HCT116 (cell line): ENCODE data around the gene RRAS2. TPM values are rescaled to one million over a fixed set of nuclear protein-coding genes. Genes with fewer than 3 reads are reported as not detected.

Source experiments
- ATAC-seq: fragments of 200-7000 bp; cut with Tn5 transposase; 2 replicates; pipeline ENCODE4 v1.9.1; 2020; ENCODE audit warnings: mild to moderate bottlenecking, moderate library complexity
- BruUV-seq: library from RNA; stranded (reverse); fragments of 400-500 nt; replicated peaks from 2 replicates; lab custom pipeline; 2021; lab: Mats Ljungman, UMichigan
- CTCF ChIA-PET: fragments of 300-600 bp; sonication (Branson Sonifier 250); formaldehyde crosslinking; loops from one replicate; lab custom pipeline; 2021; ENCODE audit warnings: antibody characterized with exemption; lab: Charles Lee
- POLR2A ChIA-PET: fragments of 300-600, 350-600 bp; sonication (Branson Sonifier 250); formaldehyde crosslinking; loops from one replicate; lab custom pipeline; 2021; ENCODE audit warnings: antibody characterized with exemption; lab: Charles Lee
- RAD21 ChIA-PET, 2 experiments: fragments of 300-600 bp; sonication (Branson Sonifier 250); formaldehyde crosslinking; loops; one replicate each; lab custom pipeline; 2023; ENCODE audit warnings: low total read pairs in 2 of 2; ENCODE audit not compliant: uncharacterized antibody in 2 of 2, unreplicated experiment in 2 of 2, low non-redundant PET in 1 of 2; lab: Charles Lee
- DNase-seq: peaks from one replicate; pipeline ENCODE4 v3.0.0-alpha.2; 2010; ENCODE audit warnings: low read depth, low spot score
- H2AFZ ChIP-seq: fragments of 200-600 bp; shearing (Covaris generic), sonication (generic); 2 replicates; pipeline ENCODE4 v1.6.1; 2017; ENCODE audit warnings: low read depth, mixed run types, mixed read lengths, antibody characterized with exemption, low read length; ENCODE audit not compliant: poor library complexity, severe bottlenecking
- H3K27ac ChIP-seq: 2 replicates; pipeline ENCODE4 v1.5.1; 2012; ENCODE audit warnings: low read depth, low read length
- H3K27me3 ChIP-seq: fragments of 200-600 bp; sonication (generic); 2 replicates; pipeline ENCODE4 v1.6.1; 2016; ENCODE audit warnings: mixed run types, low read length, mixed read lengths; ENCODE audit not compliant: insufficient read depth
- H3K36me3 ChIP-seq, 2 experiments: fragments of 200-500 bp in 1 of 2; fragments of 200-600 bp in 1 of 2; sonication (Bioruptor generic) in 1 of 2; sonication (generic) in 1 of 2; 2 replicates each; pipeline versions ENCODE4 v1.5.1 to v1.6.1; 2014 to 2016; ENCODE audit warnings: low read length in 2 of 2, inconsistent platforms in 1 of 2, mixed read lengths in 1 of 2, mixed run types in 1 of 2; ENCODE audit not compliant: insufficient read depth in 2 of 2, control insufficient read depth in 1 of 2
- H3K4me1 ChIP-seq, 2 experiments: fragments of 200-600 bp in 1 of 2; sonication (generic) in 1 of 2; 2 replicates each; pipeline versions ENCODE4 v1.5.1 to v1.6.1; 2012 to 2017; ENCODE audit warnings: low read length in 2 of 2, inconsistent platforms in 1 of 2, mild to moderate bottlenecking in 1 of 2, mixed read lengths in 1 of 2, mixed run types in 1 of 2, moderate library complexity in 1 of 2; ENCODE audit not compliant: insufficient read depth in 2 of 2, control insufficient read depth in 1 of 2
- H3K4me2 ChIP-seq: fragments of 200-600 bp; sonication (generic); 2 replicates; pipeline ENCODE4 v1.6.1; 2017; ENCODE audit warnings: mixed run types, low read length, mixed read lengths
- H3K4me3 ChIP-seq, 2 experiments: fragments of 200-600 bp in 1 of 2; sonication (generic) in 1 of 2; replicated peaks in 1 of 2; 2 replicates each; pipeline ENCODE4 v1.5.1; 2011 to 2016; ENCODE audit warnings: low read length in 2 of 2, control low read depth in 1 of 2, low read depth in 1 of 2, mild to moderate bottlenecking in 1 of 2, mixed read lengths in 1 of 2, mixed run types in 1 of 2
- H3K79me2 ChIP-seq: fragments of 200-600 bp; sonication (generic); 2 replicates; pipeline ENCODE4 v1.6.1; 2017; ENCODE audit warnings: mild to moderate bottlenecking, mixed run types, low read length, moderate library complexity, mixed read lengths; ENCODE audit not compliant: insufficient read depth
- H3K9ac ChIP-seq: fragments of 200-600 bp; sonication (generic); 2 replicates; pipeline ENCODE4 v1.6.1; 2016; ENCODE audit warnings: low read length, mixed read lengths
- H3K9me2 ChIP-seq: fragments of 200-600 bp; sonication (generic), shearing (Covaris generic); 2 replicates; pipeline ENCODE4 v1.6.1; 2017; ENCODE audit warnings: mixed run types, mild to moderate bottlenecking, moderate library complexity; ENCODE audit not compliant: insufficient read depth
- H3K9me3 ChIP-seq, 2 experiments: fragments of 200-500 bp in 1 of 2; fragments of 200-600 bp in 1 of 2; sonication (Bioruptor generic) in 1 of 2; sonication (generic) in 1 of 2; 2 replicates each; pipeline ENCODE4 v1.6.1; 2014 to 2017; ENCODE audit warnings: low read length in 2 of 2, mixed read lengths in 2 of 2, inconsistent platforms in 1 of 2, low read depth in 1 of 2, mild to moderate bottlenecking in 1 of 2, mixed run types in 1 of 2, moderate library complexity in 1 of 2; ENCODE audit not compliant: control insufficient read depth in 1 of 2, insufficient read depth in 1 of 2
- H4K20me1 ChIP-seq: fragments of 200-600 bp; sonication (generic), shearing (Covaris generic); 2 replicates; pipeline ENCODE4 v1.6.1; 2017; ENCODE audit warnings: mixed run types, mild to moderate bottlenecking, moderate library complexity; ENCODE audit not compliant: insufficient read depth
- EZH2 ChIP-seq: fragments of 200-600 bp; sonication (generic); IDR thresholded peaks from 2 replicates; pipeline ENCODE4 v1.6.1; 2017; ENCODE audit warnings: antibody characterized with exemption, mixed run types
- FOSL1 ChIP-seq: IDR thresholded peaks from 2 replicates; pipeline ENCODE4 v1.6.1; 2012; ENCODE audit warnings: low read depth
- POLR2A ChIP-seq: IDR thresholded peaks from 2 replicates; pipeline ENCODE4 v1.7.0; 2011; ENCODE audit warnings: borderline replicate concordance; ENCODE audit not compliant: insufficient read depth, insufficient read length; ENCODE audit errors: extremely low read depth
- REST ChIP-seq: IDR thresholded peaks from 2 replicates; pipeline ENCODE4 v1.6.1; 2012; ENCODE audit warnings: low read depth
- ZBTB33 ChIP-seq: IDR thresholded peaks from 2 replicates; pipeline ENCODE4 v1.6.1; 2011; ENCODE audit warnings: mild to moderate bottlenecking, low read length, moderate library complexity; ENCODE audit not compliant: insufficient replicate concordance; ENCODE audit errors: extremely low read depth
- intact Hi-C: fragments of 100-400 bp; cut with micrococcal nuclease; formaldehyde crosslinking; loops from 2 replicates; pipeline ENCODE4 v1.10.0; 2022
- total RNA-seq: library from RNA; stranded (reverse); gene quantifications from one replicate; pipeline ENCODE4 v1.2.1, GENCODE V29; 2021; ENCODE audit not compliant: unreplicated experiment

Gene RRAS2
- total RNA-seq, 1 experiment from 2014 or later: 54.5 TPM

- H3K9ac ChIP-seq: no peak overlapping the region
- H3K4me1 ChIP-seq: no peaks in the 10 kb centered on the region
- no peaks in the 10 kb centered on the region for H3K79me2 ChIP-seq
- no peak for DNase-seq
- no peak overlapping the region for H3K27ac ChIP-seq
- no peak overlapping the region for H3K4me2 ChIP-seq
- POLR2A ChIA-PET: no interaction called here
- CTCF ChIA-PET: no interaction called here
- TF ChIP-seq EZH2 (no peak), FOSL1 (no peak), REST (no peak), ZBTB33 (no peak), POLR2A (no peak)
- no peaks in the 10 kb centered on the region for H3K9me2 ChIP-seq
- ATAC-seq: no peak
- H4K20me1 ChIP-seq: no peaks in the 10 kb centered on the region
- H3K36me3 ChIP-seq: no peaks in the 10 kb centered on the region
- BruUV-seq: no TSS peak
- no peaks in the 10 kb centered on the region for H3K27me3 ChIP-seq
- no peaks in the 10 kb centered on the region for H3K9me3 ChIP-seq
- H3K4me3 ChIP-seq: no peak overlapping the region
- RAD21 ChIA-PET: no interaction called here
- H2AFZ ChIP-seq: no peak overlapping the region
- intact Hi-C loops: no loop called here
These were observed 85.1 kb downstream of the RRAS2 start for GRCh38 chr11:14273895-14274294.
